A172 (cell line): ENCODE results near the gene IRF2BP1. TPM values are rescaled to one million over a fixed set of nuclear protein-coding genes. Genes with fewer than 3 reads are reported as not detected.
"Not testable (repeated sequence)": the region's sequence is repeated elsewhere in the genome, so short reads cannot be mapped to it uniquely, and the experiment has no call there.

Source experiments
- DNase-seq: peaks from one replicate; pipeline ENCODE4 v3.0.0-alpha.2; 2015; ENCODE audit warnings: low spot score
- total RNA-seq: library from RNA; depleted of rRNA; stranded (reverse); fragments of >200 nt; shearing (Covaris generic); gene quantifications from 2 replicates; pipeline ENCODE4 v1.2.3, GENCODE V29; 2014

IRF2BP1 gene
- total RNA-seq, 1 experiment from 2014 or later, result 16.2 TPM

DNA sequence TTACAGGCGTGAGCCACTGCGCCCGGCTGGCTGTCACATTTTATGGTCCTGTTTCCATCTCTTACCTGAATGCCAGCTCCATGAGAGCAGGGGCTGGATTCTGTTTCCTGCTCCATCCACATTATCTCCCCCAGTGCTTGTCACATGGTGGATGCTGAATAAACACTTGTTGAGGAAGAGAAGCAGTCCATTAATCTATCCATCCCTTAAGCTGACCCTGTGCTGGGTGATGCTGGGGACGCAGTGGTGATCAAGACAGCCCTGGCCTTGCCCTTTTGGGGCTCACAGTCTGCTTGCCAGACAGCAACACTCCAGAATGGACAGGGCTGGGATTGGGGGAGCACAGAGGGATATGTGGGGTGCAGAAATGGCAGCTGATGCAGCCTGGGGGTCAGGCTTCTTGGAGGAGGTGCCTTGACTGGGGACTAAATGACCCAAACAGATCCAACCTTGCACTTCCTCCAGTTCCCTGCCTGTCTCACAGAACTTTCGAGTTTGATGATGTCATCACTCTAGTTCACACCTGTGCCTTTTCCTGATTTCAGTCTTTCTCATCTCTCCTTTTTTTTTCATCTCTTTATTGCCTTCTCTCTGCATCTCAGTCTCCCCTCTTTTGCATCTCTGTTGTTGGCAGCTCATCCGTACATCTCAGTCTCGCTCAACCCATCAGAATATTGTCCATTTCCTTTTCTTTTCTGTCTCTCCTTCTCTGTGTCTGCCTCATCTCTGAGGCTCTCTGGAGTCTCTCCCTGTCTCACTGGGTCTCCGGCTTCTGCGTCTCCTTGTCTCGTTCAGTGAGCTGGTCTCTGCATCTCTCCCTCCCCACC is 4.6 kb downstream of the IRF2BP1 start:
- no peak for DNase-seq

- no peak for DNase-seq
These were observed 6.0 kb downstream of the IRF2BP1 start for GRCh38 chr19:45879971-45880370.

DNA sequence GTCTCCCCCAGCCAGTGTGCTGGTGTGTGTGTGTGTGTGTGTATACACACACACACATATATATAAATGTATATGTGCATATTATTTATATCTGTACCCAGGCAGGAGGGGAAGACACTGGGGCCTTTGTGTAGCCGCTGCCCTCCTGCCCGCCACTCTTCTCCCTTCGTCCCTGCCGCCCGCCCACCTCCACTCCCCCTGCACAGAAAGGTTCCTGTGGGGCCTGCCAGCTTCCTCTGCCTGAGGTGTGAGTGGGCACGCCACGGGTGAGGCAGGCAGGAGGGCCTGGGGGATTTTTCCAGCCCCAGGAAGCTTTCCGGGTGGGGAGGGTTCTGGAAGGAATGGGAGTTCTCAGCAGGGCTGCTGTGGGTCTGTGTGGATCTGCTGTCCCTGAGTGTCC is 6.9 kb downstream of the IRF2BP1 start:
- no peak for DNase-seq

GRCh38 chr19:45878043-45878794 is 7.7 kb downstream of the IRF2BP1 start:
- no peak for DNase-seq

GRCh38 chr19:45876411-45877197 is 9.3 kb downstream of the IRF2BP1 start:
- DNase-seq, result no peak

DNA sequence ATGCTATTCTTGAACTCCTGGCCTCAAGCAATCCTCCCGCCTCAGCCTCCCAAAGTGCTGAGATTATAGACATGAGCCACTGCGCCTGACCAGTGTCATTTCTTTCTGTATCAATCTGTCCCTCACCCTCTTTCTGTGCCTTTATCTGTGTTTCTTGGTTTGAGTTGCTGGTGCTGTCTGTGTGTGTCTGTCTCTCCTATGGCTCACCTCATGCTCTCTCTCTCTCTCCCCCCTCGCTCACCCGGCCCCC is 9.9 kb downstream of the IRF2BP1 start:
- DNase-seq, result no peak

DNA sequence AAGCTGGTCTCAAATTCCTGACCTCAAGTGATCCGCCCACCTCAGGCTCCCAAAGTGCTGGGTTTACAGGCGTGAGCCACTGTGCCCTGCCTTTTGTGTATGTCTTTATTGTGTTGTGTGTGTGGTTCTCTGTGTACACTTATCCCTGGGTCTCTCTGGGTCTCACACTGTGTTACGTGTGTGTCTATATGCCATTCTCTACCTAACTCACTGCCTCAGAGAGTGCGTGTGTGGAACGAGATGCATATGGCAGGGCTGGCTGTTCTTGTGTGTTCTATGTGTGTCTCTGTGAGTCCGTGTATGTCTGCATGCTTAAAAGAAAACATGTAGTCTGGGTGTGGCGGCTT is 11.3 kb downstream of the IRF2BP1 start:
- DNase-seq, result no peak

- no peak for DNase-seq
These were observed 12.6 kb downstream of the IRF2BP1 start for GRCh38 chr19:45873219-45873772.

DNA sequence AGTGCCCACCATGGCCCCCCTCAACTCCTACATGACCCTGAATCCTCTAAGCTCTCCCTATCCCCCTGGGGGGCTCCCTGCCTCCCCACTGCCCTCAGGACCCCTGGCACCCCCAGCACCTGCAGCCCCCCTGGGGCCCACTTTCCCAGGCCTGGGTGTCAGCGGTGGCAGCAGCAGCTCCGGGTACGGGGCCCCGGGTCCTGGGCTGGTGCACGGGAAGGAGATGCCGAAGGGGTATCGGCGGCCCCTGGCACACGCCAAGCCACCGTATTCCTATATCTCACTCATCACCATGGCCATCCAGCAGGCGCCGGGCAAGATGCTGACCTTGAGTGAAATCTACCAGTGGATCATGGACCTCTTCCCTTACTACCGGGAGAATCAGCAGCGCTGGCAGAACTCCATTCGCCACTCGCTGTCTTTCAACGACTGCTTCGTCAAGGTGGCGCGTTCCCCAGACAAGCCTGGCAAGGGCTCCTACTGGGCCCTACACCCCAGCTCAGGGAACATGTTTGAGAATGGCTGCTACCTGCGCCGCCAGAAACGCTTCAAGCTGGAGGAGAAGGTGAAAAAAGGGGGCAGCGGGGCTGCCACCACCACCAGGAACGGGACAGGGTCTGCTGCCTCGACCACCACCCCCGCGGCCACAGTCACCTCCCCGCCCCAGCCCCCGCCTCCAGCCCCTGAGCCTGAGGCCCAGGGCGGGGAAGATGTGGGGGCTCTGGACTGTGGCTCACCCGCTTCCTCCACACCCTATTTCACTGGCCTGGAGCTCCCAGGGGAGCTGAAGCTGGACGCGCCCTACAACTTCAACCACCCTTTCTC is 13.6 kb downstream of the IRF2BP1 start:
- DNase-seq, result no peak

GRCh38 chr19:45870798-45871197 is 15.1 kb downstream of the IRF2BP1 start:
- no peak for DNase-seq

- DNase-seq, result not testable (repeated sequence)
These were observed 18.7 kb downstream of the IRF2BP1 start for GRCh38 chr19:45867241-45867640.

DNA sequence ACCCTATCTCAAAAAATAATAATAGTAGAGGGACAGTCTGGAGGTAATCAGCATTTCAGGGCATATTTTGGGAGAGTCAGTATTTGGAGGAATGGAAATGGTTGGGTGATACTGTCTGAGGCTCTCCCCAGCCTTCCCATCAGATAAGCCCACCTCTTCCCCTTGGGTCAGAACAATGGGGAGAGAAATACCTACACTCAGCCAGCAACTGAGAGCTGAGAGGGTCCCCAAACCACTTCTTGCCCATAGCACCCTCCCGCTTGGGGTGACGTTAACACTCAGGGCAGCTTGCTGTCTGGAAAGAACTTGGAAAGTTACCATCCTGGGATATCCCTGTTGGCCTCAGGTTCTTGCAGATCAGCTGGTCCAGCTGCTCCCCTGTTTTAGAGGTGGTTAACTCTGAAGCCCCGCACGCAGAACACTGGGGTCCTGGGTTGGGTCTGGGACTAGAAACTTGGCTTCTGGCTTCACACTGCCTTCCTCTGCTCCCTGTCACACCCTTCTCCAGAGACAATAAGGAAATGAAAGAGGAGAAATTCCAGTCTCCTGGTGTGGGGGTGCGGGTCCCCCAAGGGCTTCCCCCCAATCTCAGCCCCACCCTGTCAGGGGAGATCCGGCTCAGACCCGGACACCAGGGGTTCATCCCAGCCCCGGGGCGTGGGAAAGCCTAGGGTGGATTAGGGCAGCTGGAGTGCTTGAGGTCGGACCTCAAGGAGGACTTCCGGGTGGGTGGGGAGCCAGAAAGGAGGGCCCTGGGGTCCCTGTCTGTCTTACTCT is 19.4 kb downstream of the IRF2BP1 start:
- DNase-seq, result no peak

DNA sequence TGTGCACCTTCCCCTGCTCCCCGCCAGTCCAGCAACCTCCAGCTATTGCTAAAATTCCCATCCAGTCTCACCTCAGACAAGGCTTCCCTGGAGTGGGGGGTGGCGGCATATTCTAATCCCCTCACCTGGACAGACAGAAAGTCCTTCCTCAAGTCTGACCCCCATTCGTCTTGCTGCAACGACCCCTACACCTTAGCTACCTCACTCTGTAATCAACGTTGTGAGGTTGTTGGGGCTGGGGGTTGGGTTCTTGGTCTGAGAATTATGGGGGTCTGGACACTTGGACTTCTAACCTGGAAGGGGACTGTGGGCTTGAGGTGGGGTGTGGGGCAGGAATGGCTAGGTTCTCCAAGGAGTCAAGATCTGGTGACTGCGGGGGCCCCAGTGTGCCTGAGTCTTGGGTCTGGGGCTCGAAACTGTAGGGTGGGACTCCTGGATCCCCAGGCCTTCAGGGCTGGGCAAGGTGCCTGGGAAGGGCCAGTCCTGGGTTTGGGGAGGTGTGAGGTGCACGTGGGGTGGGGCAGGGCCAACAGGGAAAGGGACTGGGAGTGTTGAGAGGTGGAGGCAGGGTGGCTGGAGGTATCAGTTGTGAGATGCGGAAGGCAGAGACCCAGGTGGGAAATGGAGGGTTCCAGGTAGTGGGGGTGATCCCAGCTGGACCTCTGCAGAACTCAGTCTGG is 20.5 kb downstream of the IRF2BP1 start:
- DNase-seq, result no peak

GRCh38 chr19:45864629-45865082 is 21.3 kb downstream of the IRF2BP1 start:
- no peak for DNase-seq

GRCh38 chr19:45863840-45864628 is 21.9 kb downstream of the IRF2BP1 start, which contains the start of gene FOXA3:
FOXA3 (plus strand) TSS chr19:45864326; CDS start chr19:45864457, 131 bp downstream.
- DNase-seq, result no peak

- DNase-seq, result no peak
These were observed 22.6 kb downstream of the IRF2BP1 start for GRCh38 chr19:45863335-45863839.

- peak; percentile 91 for DNase-seq
These were observed 23.2 kb downstream of the IRF2BP1 start, which contains the start of gene SYMPK for GRCh38 chr19:45862564-45863334. SYMPK (minus strand) TSS chr19:45863147; CDS start chr19:45854495, 8,652 bp downstream.

- DNase-seq, result no peak
These were observed 23.7 kb downstream of the IRF2BP1 start for GRCh38 chr19:45862271-45862563.
